ENCODE data around the gene PACRG. TPM values are rescaled to one million over a fixed set of nuclear protein-coding genes. Genes with fewer than 3 reads are reported as not detected.

Gene PACRG
- total and polyA plus RNA-seq, 2 of the 8 experiments (the other 6 are each of a cell fraction or from before 2014, with no cell fraction given), result 0.44 to 0.54 TPM

- CTCF ChIA-PET (ENCODE audit: partially characterized antibody), result interaction anchor here (0.8 to 1.8 kb wide), 4 partner anchors 33 to 775 kb away, joined by 3 to 4 read pairs (median 3); no protein-coding TSS in a partner anchor
- FAIRE-seq, result peak; percentile 66
- no peak for TF ChIP-seq TEAD4 (IDR thresholded peaks at IDR 0.05; ENCODE audit: low read depth, low read length)
- TF ChIP-seq ATF2 (IDR thresholded peaks at IDR 0.05; ENCODE audit: low read length), result no peak
- no peak for TF ChIP-seq SIRT6 (IDR thresholded peaks at IDR 0.05; ENCODE audit: low read length)
- TF ChIP-seq SAP30 (IDR thresholded peaks at IDR 0.05; ENCODE audit: insufficient read depth, insufficient replicate concordance, low read length), result no peak
- no peak for TF ChIP-seq HDAC2 (IDR thresholded peaks at IDR 0.05; ENCODE audit: borderline replicate concordance in 1 of 2, low read depth in 2 of 2, low read length in 2 of 2)
- TF ChIP-seq RNF2 (IDR thresholded peaks at IDR 0.05; ENCODE audit: borderline replicate concordance, low read depth, low read length, missing control alignments, poor library complexity, severe bottlenecking), result no peak
- TF ChIP-seq CBX5 (IDR thresholded peaks at IDR 0.05; ENCODE audit: low read depth, low read length), result no peak
- TF ChIP-seq NRF1 (IDR thresholded peaks at IDR 0.05; ENCODE audit: low read depth, low read length), result no peak
- no peak for TF ChIP-seq MAX (IDR thresholded peaks at IDR 0.05)
- no peak for TF ChIP-seq GABPA (IDR thresholded peaks at IDR 0.05; ENCODE audit: borderline replicate concordance, insufficient read depth, low read length)
- no peak for TF ChIP-seq CEBPB (IDR thresholded peaks at IDR 0.05; ENCODE audit: low read depth, low read length)
Observed at GRCh38 chr6:162857326-162857725, 129.6 kb downstream of the PACRG start.

More at GRCh38 chr6:162857326-162857725, 129.6 kb downstream of the PACRG start:
- no peak overlapping the region for H3K14ac ChIP-seq (ENCODE audit: insufficient read length)
- peak overlapping the region; percentile 79 for H4K5ac ChIP-seq (ENCODE audit: insufficient read length, low read depth, low read length)
- no peak overlapping the region; the same call in 1 of the 2 replicates for H2BK12ac ChIP-seq (ENCODE audit: low read depth, low read length)
- no peak overlapping the region for H2AFZ ChIP-seq (ENCODE audit: low read length)
- POLR2A ChIA-PET (ENCODE audit: partially characterized antibody), result no interaction called here
- H3K56ac ChIP-seq (replicated peaks; ENCODE audit: insufficient read length, low read depth, low read length), result no peak overlapping the region
- H3K23ac ChIP-seq (ENCODE audit: insufficient read length), result no peak overlapping the region
- peak overlapping the region; percentile 66; the same call in 1 of the 2 replicates for H3K27ac ChIP-seq (ENCODE audit: low read depth, low read length)
- no peak for DNase-seq (ENCODE audit: low read depth in 1 of 2, low spot score in 2 of 2)
- H3K79me2 ChIP-seq (ENCODE audit: control insufficient read depth in 1 of 2, insufficient read depth in 2 of 2, low read length in 2 of 2), result no peaks in the 10 kb centered on the region
- H2BK15ac ChIP-seq (ENCODE audit: low read length), result no peak overlapping the region
- H3K4me1 ChIP-seq (replicated peaks in 1 of 4; ENCODE audit: control insufficient read depth in 3 of 4, insufficient read depth in 4 of 4, low read length in 3 of 4), result peaks cover 0 to 6% (median 0%) of the 10 kb centered on the region in 4 experiments; a peak in 3 of 7 replicates
- no peaks in the 10 kb centered on the region for H3K79me1 ChIP-seq (ENCODE audit: low read depth, low read length)
- no peaks in the 10 kb centered on the region; a peak in 1 of 4 replicates for H3K9me3 ChIP-seq (ENCODE audit: insufficient read depth in 2 of 2, low read depth in 1 of 2, low read length in 1 of 2)
- WGBS, 2 experiments (ENCODE audit: extremely low coverage in 1 of 2, insufficient coverage in 1 of 2, insufficient read length in 1 of 2, insufficient replicate concordance in 2 of 2, low coverage in 1 of 2, low lambda C conversion rate in 2 of 2, missing lambda C conversion rate in 1 of 2), result 6% methylated on average over 2 of the region's 2 CpGs; no CpG with 5 or more reads in 1 of the 2 experiments
- H2AK5ac ChIP-seq (ENCODE audit: low read depth, low read length), result no peak overlapping the region
- H2BK20ac ChIP-seq (ENCODE audit: low read length), result no peak overlapping the region
- H3K27me3 ChIP-seq (replicated peaks in 1 of 4; ENCODE audit: control insufficient read depth in 3 of 4, extremely low read depth in 1 of 4, insufficient read depth in 3 of 4, low read length in 3 of 4), result no peaks in the 10 kb centered on the region
- no peaks in the 10 kb centered on the region for H3K36me3 ChIP-seq (ENCODE audit: control insufficient read depth in 2 of 4, insufficient read depth in 4 of 4, low read length in 3 of 4)
- no peak overlapping the region for H4K8ac ChIP-seq (ENCODE audit: extremely low read depth, insufficient read depth, low read length)
- H2BK5ac ChIP-seq (ENCODE audit: low read depth, low read length), result peak overlapping the region; percentile 50; the same call in 1 of the 2 replicates
- H3K9ac ChIP-seq (replicated peaks in 1 of 4; ENCODE audit: extremely low read depth in 1 of 4, low read depth in 3 of 4, low read length in 3 of 4), result peak overlapping the region in 1 of 4 experiments; percentile 28; a peak in 1 of 7 replicates
- H4K91ac ChIP-seq (replicated peaks; ENCODE audit: insufficient read length, low read length), result peak overlapping the region; percentile 72
- H3K4ac ChIP-seq (replicated peaks; ENCODE audit: insufficient read length, low read depth, low read length), result peak overlapping the region; percentile 73
- peak overlapping the region; percentile 66 for H2BK120ac ChIP-seq (replicated peaks; ENCODE audit: low read depth, low read length)
- H3K18ac ChIP-seq (ENCODE audit: extremely low read depth, low read length), result peak overlapping the region; percentile 79; the same call in 1 of the 2 replicates
- H3K23me2 ChIP-seq (ENCODE audit: low read depth, low read length), result no peaks in the 10 kb centered on the region
- H3K4me2 ChIP-seq (ENCODE audit: insufficient read depth in 1 of 2, low read depth in 2 of 2, low read length in 2 of 2), result peak overlapping the region; percentile 40 to 63
- H4K20me1 ChIP-seq (replicated peaks in 1 of 2; ENCODE audit: control insufficient read depth in 1 of 2, insufficient read depth in 2 of 2, low read length in 2 of 2), result no peaks in the 10 kb centered on the region
- H3K4me3 ChIP-seq (ENCODE audit: extremely low read depth in 1 of 4, insufficient read depth in 2 of 4, low read depth in 3 of 4, low read length in 4 of 4), result peak overlapping the region in 3 of 4 experiments; percentile 16 to 51 (median 31); a peak in 7 of 8 replicates
